ENCODE data around the gene CLEC2L. TPM values are rescaled to one million over a fixed set of nuclear protein-coding genes. Genes with fewer than 3 reads are reported as not detected.

CLEC2L gene
- polyA plus RNA-seq (ENCODE audit: insufficient read length in 4 of 4) = 1 to 10 TPM in 3 of 4 donors, under 1 TPM in 1; 0.85 to 3.0 (median 1.9) TPM

DNA sequence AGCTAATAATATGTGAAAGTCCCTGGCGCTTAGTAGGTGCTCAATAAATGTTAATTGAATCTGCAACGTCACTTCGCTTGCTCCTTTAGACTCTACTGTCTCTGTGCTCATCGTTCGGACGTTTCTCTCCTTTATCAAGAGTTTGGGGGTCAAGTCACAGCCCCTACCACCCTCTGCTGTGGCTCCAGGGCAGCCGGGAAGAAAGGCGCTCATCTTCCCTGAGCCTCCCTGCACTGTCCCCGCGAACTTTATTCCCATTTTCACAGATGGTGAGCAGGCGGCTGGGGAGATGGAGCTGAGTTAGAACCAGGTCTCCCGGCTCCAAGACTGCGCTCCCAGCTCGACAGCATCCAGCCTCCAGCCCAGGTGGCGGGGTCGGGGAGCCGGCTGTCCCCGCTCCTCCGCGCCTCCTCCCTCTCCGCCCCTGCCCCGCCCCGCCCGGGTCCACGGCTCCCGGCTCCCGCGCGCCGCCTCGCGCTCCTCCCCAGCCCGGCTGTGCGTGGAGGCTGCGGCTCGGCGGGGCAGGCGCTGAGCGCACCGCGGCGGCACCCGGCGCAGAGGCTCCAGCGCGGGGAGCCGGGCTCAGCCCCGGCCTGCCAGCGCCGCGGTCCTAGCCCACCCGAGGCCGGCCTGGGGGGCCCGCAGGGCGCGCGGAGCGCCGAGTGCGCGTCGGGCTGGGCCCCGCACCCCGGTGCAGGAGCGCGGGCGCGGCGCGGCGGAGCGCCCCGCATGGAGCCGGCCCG, at the start of gene CLEC2L:
TSS of gene CLEC2L (plus strand) at position 487 of the 743 bp plus-strand sequence. CDS start at position 730, 243 bp downstream.
- no peak for DNase-seq (ENCODE audit: low read depth in 4 of 4, low spot score in 3 of 4)

DNA sequence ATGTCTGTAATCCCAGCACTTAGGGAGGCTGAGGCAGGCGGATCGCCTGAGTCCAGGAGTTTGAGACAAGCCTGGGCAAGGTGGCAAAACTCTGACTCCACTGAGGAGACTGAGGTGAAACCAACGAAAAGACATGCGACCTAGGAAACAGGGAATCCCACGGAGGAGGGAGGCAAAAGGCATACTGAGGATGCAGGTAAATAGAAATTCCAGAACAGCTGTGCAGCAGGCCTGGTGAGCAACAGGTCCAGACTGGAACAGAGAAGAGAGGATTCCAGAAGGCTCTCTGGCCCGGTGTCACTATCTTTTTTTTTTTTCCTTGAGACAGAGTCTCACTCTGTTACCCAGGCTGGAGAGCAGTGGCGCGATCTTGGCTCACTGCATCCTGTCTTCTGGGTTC, 47.3 kb upstream of the CLEC2L start:
- no peak for DNase-seq (ENCODE audit: low read depth in 4 of 4, low spot score in 3 of 4)

DNA sequence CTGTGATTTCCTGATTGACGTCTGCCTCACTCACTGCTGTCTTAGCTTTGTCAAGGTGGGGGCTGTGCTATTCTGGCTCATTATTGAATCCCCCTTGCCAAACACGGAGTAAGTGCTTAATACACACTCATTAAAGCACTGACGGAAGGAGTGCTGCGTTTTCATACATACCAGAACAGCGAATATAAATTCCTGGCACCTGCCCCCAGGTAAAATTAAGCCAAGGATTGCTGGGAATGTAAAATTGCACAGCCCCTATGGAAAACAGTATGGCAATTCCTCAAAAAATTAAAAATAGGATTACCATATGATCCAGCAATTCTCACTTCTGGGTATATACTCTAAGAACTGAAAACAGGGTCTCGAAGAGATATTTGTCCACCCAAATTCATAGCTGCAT, 46.6 kb upstream of the CLEC2L start:
- no peak for DNase-seq (ENCODE audit: low read depth in 4 of 4, low spot score in 3 of 4)

DNA sequence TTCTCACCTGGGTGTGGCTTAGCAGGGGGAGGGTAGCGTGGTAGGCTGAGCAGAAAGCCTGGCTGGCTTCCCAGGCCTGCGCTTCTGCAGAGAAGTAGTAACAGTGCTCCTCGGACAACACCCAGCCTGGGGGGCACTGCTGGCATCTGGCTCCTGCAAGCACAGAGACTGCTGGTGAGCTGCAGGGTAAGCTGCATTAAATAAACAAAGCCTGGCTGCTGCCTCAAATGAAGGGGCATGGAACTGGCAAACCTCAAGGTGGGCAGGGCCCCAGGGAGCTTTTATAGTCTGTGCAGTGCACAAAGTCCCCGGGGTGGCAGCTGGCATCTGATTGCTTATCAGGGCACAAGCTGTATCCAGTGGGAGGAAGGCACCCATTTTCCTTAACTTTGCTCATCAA, 43.9 kb upstream of the CLEC2L start:
- DNase-seq (ENCODE audit: low read depth in 4 of 4, low spot score in 3 of 4) = no peak

DNA sequence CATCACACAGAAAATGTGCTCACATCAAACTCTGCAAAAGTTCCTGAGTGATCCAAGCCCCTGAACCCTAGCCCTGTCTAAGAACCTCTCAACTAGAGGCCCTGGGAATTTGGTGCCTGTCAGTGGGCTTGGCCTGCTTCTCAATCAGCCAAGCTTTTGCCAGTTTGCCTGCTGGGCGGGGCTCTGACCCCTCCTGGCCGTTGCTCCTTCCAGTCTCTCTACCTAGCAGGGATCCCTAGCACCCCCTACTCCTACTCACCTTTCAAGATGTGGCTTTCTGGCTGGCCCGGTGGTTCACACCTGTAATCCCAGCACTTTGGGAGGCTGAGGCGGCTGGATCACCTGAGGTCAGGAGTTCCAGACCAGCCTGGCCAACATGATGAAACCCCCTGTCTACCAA, 42.1 kb upstream of the CLEC2L start:
- no peak for DNase-seq (ENCODE audit: low read depth in 4 of 4, low spot score in 3 of 4)

DNA sequence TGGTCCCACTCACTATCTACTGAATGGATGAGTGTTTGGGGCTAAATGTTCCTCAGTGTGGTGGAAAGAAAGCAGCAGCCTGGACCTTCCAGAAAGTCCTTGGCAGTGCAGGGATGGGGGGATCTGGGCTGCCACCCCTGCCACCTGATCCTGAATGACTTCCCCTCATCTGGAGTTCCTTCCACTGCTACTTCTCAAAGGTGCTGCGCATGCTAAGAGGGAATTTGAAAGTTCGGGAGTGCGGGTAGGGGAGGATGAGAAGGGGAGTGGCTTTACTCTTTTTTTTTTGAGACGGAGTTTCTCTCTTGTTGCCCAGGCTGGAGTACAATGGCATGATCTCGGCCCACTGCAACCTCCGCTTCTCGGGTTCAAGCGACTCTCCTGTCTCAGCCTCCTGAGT, 41.4 kb upstream of the CLEC2L start:
- no peak for DNase-seq (ENCODE audit: low read depth in 4 of 4, low spot score in 3 of 4)

DNA sequence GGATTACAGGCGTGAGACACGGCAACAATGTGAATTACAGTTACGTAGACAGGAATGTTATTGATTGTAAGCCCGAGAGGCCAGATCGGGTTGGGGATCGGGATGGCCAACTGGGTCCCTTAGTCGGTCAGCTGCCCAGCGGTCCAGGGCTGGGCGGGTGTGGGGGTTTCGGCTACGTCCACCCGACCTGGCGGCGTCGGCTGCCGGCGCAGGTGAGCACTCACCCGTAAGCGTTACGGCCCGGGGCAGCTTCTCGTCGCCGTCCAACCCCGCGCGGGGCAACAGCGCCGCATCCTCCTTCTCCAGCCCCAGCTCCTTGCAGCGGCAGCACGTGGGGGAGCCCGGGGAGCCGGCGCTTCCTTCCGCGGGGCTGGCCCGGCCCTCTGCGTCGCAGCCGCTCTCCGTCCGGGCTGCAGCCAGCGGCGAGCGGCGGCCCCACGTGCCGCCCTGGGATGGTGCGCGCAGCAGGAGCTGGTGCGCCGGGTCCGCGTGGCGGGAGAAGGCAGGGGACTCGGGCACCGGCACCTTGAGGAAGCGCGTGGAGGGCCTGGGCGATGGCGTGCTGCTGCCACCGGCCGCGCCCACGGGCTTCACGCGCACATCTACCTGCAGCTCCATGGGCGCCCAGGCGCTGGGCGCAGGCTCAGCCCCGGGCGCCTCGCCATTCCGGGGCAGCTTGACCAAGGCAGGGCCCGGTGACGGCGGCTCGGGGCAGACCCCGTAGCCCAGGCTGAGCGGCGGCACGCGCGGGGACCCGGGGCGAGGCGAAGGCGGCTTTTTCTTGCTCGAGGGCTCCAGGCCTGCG, 40.6 kb upstream of the CLEC2L start:
- no peak for DNase-seq (ENCODE audit: low read depth in 4 of 4, low spot score in 3 of 4)

DNA sequence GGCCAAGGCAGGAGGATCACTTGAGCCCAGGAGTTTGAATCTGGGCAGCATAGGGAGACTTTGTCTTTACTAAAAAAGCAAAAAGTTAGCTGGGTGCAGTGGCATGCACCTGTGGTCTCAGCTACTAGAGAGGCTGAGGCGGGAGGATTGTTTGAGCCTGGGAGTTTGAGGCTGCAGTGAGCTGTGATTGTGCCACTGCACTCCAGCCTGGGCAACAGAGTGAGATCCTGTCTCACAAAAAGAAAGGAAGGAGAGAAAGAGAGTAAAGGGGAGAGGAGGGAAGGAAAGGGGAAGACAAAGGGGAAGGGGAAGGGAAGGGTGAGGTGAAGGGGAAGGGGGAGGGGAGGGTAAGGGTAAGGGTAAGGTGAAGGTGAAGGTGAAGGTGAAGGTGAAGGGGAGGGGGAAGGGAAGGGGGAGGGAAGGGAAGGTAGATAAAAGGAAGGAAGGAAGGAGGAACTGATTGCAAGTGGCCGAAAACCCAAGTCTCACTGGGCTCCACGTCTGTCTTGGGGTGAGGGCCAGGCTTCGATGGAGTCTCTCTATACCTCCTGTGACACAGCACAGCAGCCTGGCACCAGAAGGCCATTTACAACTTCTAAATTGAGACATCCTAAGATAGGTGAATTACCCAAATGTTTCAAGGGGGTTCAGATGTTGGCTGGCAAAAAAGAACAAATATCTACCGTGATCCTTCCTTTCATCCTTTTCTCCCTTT, 36.0 kb upstream of the CLEC2L start:
- no peak for DNase-seq (ENCODE audit: low read depth in 4 of 4, low spot score in 3 of 4)

DNA sequence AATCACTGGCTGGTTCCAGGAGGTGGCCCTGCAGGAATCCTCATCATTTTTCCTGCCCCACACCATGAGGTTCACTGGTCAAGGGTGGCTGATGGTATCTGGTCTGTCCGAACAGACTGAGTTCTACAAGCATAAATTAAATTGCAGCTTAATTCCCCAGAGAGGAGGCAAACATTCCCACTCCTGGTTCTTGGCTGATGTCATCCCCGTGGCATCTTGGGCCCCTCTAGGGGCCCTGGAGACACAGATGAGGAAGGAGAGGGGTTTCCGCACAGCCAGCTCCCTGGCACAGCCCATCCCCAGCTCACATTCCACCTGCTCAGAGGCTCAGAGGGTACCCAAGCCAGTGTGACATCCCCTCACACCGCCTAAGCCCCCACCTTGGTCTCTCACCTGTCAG, 34.7 kb upstream of the CLEC2L start:
- peak in 3 of 4 donors; percentile 18 to 63 (median 27) for DNase-seq (ENCODE audit: low read depth in 4 of 4, low spot score in 3 of 4)

DNA sequence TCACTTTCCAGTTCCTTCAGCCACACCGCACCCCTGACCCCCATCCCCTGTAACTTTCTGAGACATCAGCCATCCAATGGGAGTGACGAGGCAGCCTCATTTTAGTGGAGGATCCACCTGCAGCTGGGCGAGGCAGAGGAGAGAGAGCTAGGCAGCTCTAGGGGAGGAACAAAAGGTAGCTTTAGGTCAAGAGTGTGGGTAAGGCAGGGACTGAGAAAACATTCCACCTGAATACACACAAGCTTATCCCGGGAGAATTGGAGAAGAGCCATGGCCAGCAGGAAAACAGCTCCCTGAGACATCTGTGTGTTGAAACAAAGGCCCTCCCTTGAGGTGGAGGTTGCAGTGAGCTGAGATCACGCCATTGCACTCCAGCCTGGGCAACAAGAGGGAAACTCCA, 33.4 kb upstream of the CLEC2L start:
- DNase-seq (ENCODE audit: low read depth in 4 of 4, low spot score in 3 of 4) = no peak

DNA sequence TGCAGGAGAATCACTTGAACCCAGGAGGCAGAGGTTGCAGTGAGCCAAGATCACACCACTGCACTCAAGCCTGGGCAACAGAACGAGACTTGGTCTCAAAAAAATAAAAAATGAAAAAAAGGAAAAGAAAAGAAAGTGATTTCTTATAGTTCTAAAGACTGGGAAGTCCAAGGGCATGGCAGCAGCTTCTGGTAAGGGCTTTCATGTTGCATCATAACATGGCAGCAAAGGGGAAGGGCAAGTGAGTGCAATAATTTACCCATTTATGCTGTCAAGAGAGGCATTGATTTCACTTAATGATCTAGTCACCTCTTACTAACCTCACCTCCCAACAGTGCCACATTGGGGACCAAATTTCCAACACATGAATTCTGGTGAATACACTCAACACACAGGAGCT, 31.2 kb upstream of the CLEC2L start:
- DNase-seq (ENCODE audit: low read depth in 4 of 4, low spot score in 3 of 4) = no peak

DNA sequence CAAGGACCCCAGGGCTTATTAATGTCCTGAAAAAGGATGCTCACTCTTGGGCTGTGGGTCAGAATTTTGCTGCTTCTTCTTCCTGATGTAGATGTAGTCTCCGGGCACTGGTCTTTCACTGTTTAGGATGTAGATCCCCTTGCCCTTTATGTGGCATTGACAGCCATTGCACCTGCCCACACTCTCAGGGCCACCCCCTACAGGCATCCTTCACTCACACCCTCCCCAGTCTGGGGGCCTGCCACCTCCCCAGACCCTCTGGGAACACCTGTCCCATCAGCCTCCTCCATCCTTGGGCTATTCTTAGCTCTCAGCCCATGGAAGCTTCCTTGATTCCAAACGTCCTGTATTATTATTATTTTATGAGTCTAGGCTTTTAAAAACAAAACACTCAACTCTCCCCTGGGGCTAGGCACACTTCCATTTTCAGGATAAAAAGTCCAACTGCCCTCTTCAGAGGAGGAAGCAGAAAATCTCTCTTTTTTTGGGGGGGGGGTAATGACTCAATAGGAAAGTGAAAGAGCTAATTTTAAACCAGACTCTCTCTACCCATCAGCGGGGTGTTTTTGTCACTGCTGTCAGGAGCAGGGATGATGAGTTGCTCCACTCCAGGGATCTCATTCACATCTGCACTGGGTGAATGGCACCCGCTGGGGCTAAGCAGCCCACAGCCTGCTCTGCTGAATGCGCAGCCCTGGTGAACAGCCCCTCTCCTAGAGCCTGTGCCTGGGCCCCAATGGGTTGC, 28.5 kb upstream of the CLEC2L start:
- no peak for DNase-seq (ENCODE audit: low read depth in 4 of 4, low spot score in 3 of 4)

DNA sequence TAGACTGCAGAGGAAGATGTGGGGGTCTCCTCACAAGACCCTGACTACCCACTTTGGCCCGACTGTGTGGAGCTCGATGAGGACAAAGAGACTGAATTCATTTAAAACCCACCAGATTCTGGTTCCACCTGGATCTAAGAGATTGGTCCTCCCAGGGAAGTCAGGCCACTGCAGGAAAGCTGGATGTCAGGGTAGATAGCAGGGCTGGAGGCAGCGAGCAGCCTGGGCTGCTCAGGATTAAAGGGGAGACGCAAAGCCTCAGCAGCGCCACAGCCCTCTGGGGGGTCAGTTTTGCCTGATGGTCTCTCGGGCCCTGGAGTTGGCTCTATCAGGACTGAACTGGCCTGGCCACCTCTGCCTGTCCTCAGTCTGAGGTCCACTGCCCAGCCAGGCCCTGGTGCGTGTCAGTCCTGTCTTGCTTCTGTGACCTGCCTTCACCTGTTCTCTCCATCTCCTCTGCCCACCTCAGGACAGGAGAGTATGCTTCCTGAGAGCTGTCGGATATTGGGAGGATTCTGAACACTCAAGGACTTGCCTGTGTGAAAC, 27.8 kb upstream of the CLEC2L start:
- DNase-seq (ENCODE audit: low read depth in 4 of 4, low spot score in 3 of 4) = no peak

DNA sequence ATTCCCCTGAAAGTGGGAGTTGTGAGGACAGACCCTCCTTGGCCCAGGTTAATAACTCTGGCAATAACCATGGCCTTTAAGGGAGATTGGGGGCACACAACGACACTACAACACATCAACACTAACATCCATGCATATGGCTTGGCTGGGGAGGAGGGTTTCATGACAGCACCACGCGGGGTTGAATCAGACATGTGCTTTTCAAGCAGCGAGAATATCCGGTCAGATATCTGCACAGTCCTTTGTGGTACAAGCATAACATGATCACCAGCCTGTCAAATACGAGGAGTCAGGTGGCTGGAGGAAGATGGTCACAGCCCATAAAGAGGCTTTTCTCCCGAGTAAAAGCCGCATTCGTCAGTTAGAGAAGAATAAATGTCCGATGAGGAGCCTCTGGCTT, 27.0 kb upstream of the CLEC2L start:
- DNase-seq (ENCODE audit: low read depth in 4 of 4, low spot score in 3 of 4) = no peak

DNA sequence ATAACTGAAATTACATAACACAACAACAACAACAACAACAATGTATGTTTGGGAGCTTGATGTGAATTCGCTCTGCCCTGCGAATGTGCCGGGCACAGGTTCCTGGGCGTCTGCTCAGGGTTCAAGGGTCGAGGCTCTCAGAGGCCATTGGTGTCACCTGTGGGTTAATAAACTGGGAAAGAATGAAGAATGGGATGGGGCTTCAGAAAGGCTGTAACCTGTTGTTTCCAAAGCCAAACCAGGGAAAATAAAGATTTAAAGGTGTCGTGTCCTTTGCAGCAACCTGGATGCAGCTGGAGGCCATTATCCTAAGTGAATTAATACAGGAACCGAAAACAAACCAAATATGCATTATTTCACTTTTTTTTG, 22.7 kb upstream of the CLEC2L start:
- DNase-seq (ENCODE audit: low read depth in 4 of 4, low spot score in 3 of 4) = no peak

DNA sequence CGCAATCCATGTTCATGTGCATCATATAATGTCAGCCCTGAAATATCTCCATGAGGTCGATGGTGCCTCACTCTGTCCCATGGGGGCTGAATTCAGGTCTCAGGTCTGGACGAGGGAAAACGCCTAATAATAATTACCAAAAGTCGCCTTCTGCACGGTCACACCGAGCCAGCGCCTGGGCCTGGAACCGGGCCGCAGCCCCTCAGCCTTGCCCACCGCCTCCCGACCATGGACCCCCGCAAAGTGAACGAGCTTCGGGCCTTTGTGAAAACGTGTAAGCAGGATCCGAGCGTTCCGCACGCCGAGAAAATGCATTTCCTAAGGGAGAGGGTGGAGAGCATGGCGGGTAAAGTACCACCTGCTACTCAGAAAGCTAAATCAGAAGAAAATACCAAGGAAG, 21.3 kb upstream of the CLEC2L start:
- no peak for DNase-seq (ENCODE audit: low read depth in 4 of 4, low spot score in 3 of 4)

DNA sequence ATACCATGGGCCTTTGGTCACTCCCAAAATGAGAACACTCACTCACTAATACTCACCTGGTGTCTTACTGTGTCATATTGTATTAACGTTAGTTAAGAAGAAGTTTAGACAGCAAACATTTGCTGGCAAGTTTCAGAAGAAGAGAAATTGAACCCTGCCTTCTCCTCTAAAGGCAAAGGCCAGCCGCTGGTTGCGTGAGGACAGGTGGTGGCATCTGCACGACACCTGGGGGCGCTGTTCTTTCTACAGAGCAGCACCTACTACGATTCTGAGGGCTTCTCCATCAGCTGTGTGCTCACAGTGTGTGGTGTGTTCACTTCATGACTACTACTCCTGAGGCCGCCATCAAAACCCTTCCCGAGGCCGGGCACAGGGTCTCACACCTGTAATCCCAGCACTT, 17.9 kb upstream of the CLEC2L start:
- no peak for DNase-seq (ENCODE audit: low read depth in 4 of 4, low spot score in 3 of 4)

DNA sequence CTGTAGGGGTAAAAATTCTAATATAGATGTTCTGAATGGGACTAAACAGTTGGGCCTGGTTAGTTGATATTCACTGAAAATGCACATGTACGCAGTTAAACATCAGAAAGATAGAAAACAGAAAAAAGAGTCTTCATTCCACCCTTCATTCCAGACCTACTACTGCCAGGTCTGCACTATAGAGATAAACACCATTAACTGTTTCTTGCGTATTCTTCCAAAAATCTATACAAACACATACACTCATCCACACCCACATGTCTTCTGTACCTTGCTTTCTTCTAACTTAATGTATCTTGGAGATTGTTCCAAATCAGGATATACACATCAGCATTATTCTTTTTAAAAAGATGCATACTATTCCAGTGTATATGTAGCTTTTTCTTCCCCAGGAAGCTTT, 13.9 kb upstream of the CLEC2L start:
- DNase-seq (ENCODE audit: low read depth in 4 of 4, low spot score in 3 of 4) = no peak

DNA sequence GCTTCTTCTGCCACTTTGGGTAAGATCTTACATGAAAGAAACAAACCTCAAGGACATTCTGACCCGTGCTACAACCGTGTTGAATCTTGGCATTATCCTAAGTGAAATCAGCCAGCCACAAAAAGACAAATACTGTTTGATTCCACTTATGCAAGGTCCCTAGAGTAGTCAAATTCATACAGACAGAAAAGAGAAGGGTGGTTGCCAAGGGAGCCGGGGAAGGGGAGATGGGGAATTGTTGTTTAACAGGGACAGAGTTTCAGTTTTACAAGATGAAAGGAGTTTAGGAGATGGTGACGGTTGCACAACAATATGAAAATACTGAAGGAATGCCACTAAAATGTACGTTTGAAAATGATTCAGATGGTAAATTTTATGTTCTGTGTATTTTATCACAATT, 12.2 kb upstream of the CLEC2L start:
- no peak for DNase-seq (ENCODE audit: low read depth in 4 of 4, low spot score in 3 of 4)

DNA sequence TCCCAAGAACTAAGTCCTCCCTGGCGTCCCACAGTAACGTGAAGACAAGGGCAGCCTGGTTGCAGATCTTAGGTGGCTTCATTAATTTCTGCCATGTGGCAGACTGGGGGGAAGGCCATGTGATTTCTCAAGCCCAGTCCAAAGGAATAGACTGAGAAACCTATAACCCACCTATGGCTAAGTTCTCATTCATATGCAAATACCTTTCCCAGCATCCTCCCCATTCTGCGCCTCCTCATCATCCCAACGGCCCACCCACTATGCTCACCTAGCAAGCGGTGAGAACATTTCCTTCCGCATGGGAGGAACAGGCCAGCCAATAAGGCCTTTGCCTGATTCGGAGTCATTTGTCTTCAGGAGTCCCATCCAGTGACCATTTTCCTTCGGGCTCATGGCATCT, 8.2 kb upstream of the CLEC2L start:
- DNase-seq (ENCODE audit: low read depth in 4 of 4, low spot score in 3 of 4) = no peak

DNA sequence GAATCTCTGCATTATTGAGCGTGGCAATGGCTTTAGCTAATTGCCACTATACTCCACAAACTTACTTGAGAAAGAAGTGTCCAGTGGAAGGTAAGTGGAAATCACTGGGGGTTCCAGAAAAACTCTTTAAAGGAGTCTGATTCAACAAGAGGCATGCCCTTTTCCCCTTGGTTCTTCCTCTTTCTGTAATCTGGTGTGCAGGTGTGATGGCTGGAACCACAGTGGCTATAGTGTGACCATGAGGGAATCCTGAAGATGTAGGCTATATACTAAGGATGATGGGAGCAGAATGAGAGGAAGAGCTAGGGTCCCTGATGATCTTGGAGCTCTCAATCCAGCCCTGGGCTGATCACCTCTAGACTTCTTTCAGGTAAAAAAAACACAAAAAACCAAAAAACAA, 2.0 kb upstream of the CLEC2L start:
- no peak for DNase-seq (ENCODE audit: low read depth in 4 of 4, low spot score in 3 of 4)

All from left renal pelvis (tissue), 4 donors.